WI38 (cell line): ENCODE data around the gene PAFAH2.
"Not testable (repeated sequence)": the region's sequence is repeated elsewhere in the genome, so short reads cannot be mapped to it uniquely, and the experiment has no call there.

Experiments
- H3K4me3 ChIP-seq: 2 replicates; pipeline ENCODE4 v1.5.1; 2011; ENCODE audit warnings: low read depth, mild to moderate bottlenecking, control low read depth, low read length
- TF ChIP-seq, protein P1 (sequence below): IDR thresholded peaks from 2 replicates; pipeline ENCODE4 v1.5.1; 2012; ENCODE audit warnings: low read depth, mild to moderate bottlenecking, control low read depth, low read length

PAFAH2 gene

DNA sequence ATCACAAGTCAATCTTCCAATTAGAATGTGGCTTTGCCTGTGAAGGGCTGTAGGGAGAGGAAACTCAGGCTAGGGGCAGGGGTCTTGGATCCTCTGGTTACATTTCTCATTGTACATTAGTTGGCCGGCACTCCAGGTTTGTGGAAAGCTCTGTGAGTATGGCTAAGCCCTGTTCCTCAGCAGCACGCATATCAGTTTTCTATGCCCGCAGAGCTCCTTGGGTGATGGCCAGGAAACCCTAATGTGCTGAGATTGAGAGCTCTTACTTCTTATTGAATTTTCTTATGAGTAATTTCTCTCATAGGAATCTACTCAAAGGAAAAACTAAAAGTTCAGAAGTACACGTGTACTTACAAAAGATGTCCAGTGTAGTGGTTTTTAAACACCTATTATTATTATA lies 60.9 kb downstream of the PAFAH2 start:
- TF ChIP-seq, protein P1, sequence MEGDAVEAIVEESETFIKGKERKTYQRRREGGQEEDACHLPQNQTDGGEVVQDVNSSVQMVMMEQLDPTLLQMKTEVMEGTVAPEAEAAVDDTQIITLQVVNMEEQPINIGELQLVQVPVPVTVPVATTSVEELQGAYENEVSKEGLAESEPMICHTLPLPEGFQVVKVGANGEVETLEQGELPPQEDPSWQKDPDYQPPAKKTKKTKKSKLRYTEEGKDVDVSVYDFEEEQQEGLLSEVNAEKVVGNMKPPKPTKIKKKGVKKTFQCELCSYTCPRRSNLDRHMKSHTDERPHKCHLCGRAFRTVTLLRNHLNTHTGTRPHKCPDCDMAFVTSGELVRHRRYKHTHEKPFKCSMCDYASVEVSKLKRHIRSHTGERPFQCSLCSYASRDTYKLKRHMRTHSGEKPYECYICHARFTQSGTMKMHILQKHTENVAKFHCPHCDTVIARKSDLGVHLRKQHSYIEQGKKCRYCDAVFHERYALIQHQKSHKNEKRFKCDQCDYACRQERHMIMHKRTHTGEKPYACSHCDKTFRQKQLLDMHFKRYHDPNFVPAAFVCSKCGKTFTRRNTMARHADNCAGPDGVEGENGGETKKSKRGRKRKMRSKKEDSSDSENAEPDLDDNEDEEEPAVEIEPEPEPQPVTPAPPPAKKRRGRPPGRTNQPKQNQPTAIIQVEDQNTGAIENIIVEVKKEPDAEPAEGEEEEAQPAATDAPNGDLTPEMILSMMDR = no peak
- H3K4me3 ChIP-seq = no peak overlapping the region

DNA sequence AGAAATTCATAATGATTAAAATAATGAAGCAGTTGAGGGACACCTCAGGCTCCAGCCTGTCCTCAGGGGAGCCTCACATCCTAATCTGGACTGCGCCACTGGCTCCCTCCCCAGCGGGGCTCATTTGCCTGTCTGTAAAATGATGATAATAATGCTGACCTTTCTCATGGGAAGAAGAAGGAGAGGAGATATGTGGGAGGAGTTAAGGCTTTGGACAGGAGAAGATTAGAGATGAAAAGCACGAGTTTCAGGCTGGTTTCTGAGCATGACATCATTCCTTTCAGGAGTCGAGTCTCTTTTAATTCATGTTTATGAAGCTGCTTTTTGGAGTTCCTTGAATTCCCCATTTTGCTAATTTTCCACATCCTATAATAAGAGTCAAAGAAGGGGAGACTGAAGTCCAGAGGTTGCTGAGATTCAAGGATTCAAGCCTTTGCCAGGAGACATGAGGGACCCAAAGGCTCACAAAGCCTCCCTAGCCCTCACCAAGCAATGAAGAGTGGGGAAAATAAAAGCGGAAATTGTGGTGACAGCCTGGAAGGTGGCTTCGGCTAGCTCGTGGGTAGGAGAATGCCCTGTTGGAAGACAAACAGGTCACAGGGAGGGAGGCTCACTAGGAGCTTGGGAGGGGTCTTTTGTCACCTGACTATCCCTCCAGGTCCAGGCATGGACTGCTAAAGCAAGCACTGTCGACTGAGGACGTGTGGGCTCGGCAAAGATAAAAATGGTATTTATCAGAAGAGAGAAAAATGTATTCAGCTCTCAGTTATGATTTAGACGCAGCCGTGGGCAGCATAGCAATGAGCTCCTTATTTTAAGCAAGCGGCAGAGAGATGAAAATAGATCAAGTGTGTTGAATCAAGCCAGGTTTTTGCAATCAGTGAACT lies 64.1 kb downstream of the PAFAH2 start:
- TF ChIP-seq, protein P1 = no peak
- no peak overlapping the region for H3K4me3 ChIP-seq

DNA sequence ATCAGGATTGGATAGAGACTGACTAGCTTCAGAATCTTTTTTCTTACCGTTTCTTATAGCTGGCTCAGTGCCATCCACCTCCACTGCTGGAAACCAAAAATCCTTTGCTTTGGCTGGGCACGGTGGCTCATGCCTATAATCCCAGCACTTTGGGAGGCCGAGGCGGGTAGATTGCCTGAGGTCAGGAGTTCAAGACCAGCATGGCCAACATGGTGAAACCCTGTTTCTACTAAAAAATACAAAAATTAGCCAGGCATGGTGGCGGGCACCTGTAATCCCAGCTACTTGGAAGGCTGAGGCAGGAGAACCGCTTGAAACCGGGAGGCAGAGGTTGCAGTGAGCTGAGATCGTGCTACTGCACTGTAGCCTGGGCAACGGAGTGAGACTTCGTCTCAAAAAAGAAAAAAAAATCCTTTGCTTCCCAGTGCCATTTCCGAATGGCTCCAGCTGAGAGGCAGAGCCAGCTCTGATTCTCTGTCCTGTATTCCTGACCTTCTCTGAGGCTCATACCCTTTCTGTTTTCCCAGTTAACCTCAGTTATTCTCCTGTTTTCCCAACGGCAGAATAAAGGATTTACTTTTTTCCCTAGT lies 65.0 kb downstream of the PAFAH2 start:
- not testable (repeated sequence) for H3K4me3 ChIP-seq

DNA sequence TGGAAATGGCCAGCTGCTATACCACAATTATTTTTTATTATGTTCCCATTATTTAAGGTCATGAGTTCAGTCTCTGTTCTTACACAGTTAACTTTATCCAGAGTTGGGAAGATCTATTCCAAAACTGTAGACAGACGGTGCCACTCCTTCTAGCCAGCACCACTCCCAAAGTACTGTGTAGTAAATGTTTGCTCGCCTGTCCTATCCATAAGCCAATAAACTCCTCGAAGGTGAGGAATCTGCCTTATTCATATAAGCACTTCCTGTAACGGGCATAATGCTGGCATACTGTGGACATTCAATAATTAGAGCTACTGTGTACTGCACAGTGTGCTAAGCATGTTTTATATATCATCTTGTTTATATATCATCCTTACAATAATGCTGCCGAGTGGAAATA lies 65.5 kb downstream of the PAFAH2 start:
- H3K4me3 ChIP-seq = no peak overlapping the region
- TF ChIP-seq, protein P1 = no peak

DNA sequence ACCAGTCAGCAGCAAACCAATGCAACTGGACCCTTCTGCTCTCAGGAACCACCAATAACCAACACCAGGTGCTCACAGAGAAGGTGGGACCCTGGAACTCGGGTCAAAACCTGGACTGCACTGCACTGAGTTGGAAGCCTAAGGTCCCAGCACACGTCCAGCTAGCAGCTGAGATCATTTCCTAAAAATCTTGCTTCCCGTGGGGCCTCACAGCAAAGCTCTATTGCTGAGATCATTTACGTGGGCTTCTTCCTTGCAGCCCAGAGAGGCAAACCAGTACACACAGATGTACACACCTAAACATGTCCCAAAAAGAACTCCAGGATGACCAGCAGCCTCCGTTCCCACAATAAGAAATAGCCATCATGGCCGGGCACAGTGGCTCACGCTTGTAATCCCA lies 68.8 kb downstream of the PAFAH2 start:
- TF ChIP-seq, protein P1 = no peak
- H3K4me3 ChIP-seq = no peak overlapping the region

DNA sequence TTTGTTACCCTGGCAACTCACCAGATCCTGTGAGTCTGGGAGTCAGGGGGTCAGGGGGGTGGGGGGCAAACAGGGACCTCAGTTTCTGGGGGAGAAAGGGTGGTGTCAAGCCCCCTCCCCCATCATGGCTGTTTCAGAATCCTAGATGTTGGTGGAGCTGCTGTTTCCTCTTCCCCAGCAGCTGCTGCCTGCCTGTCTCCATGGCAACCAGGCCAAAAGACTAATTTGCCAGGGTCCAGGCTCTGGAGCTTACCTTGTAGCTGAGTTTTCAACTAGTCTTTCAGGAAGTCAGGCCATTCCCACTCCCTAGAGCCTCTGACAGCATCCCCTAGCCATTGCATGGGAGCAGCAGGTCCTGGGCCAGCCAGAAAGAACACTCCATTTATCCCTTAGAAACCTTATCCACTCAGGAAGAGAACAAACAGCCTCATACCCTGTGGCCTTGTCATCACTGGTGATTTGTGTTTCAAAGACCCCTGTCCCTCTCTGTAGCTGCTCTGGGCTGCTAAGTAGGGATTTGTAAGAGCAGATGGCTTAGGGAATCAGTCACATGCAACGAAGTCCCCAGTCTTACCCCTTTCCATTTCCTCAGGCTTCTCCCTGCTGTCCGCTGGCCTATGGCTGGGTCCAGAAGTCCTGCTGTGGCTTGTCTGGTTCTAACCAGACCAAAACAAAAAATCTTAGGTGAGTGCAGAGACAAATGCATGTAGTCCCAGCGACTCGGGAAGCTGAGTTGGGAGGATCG lies 70.2 kb downstream of the PAFAH2 start:
- TF ChIP-seq, protein P1 = no peak
- no peak overlapping the region for H3K4me3 ChIP-seq

DNA sequence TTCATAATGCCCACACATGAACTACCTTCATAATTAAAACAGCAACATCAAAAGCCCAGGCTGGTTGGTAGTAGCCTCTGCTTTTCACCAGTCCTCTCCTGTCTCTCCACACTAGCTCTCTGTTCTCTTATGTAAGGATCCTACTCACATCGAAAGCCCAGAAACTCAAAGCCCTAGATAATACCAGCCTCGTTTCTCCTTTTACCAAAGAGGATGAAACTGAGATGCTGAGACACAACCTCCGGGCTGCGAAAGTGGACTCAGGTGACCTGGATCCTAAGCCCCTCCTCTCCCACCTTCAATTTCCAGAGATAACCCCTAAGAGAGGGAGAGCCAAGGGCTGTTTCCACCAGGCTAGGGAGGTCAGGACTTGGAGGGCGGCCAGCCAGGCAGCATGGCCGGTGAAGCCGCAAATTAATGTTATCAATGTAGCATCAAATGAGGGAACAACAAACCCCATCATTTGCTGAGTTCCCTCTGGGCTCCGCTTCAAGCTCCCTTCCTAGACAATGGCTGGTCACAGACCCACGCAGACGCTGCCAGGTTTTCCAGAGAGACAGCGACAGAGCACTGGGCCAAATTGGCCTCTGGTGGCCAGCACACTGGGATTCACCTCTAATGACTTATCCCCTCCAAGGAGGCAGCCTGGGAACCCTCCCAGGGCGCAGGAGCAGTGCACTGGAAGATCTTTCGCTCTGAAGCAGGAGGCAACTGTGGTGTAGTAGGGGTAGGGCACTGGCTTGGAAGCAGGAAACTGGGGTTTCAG lies 70.9 kb downstream of the PAFAH2 start:
- TF ChIP-seq, protein P1 = no peak
- H3K4me3 ChIP-seq = no peak overlapping the region
